ENCODE results near the gene APLNR. TPM values are rescaled to one million over a fixed set of nuclear protein-coding genes. Genes with fewer than 3 reads are reported as not detected.

APLNR gene
- total RNA-seq, 1 donor from 2014 or later: 48.8 TPM

- Mint-ChIP-seq H3K27ac (ENCODE audit: unreplicated experiment) (no peak overlapping the region), H3K9me3 (ENCODE audit: unreplicated experiment) (no peaks in the 10 kb centered on the region), H3K4me3 (ENCODE audit: unreplicated experiment) (no peak overlapping the region), H3K4me1 (ENCODE audit: unreplicated experiment) (peaks cover 47% of the 10 kb centered on the region), H3K27me3 (ENCODE audit: unreplicated experiment) (peaks cover 6% of the 10 kb centered on the region), H3K36me3 (ENCODE audit: low read depth, unreplicated experiment) (peaks cover 24% of the 10 kb centered on the region)
- no peak for DNase-seq (ENCODE audit: low spot score)
- TF ChIP-seq CTCF (IDR thresholded peaks at IDR 0.05; ENCODE audit: unreplicated experiment): no peak
Observed at GRCh38 chr11:57190548-57190947, 46.5 kb downstream of the APLNR start.

Other genes with a start within 250 kb of the APLNR start
- gene OR5AK2, start 248.3 kb downstream of the APLNR start, total RNA-seq (ENCODE audit: unreplicated experiment): not detected
- gene LRRC55, start 55.3 kb downstream of the APLNR start, total RNA-seq (ENCODE audit: unreplicated experiment): 4.7 TPM
- 122 TPM for gene TNKS1BP1, start 87.7 kb upstream of the APLNR start, total RNA-seq (ENCODE audit: unreplicated experiment)
- gene SSRP1, start 98.6 kb upstream of the APLNR start, total RNA-seq (ENCODE audit: unreplicated experiment): 134 TPM
- gene P2RX3, start 101.1 kb upstream of the APLNR start, total RNA-seq (ENCODE audit: unreplicated experiment): 0.23 TPM
- not detected for gene PRG3, start 143.9 kb upstream of the APLNR start, total RNA-seq (ENCODE audit: unreplicated experiment)
- gene PRG2, start 153.4 kb upstream of the APLNR start, total RNA-seq (ENCODE audit: unreplicated experiment): not detected
- 17.5 TPM for gene SLC43A3, start 189.9 kb upstream of the APLNR start, total RNA-seq (ENCODE audit: unreplicated experiment)
- gene RTN4RL2, start 223.3 kb upstream of the APLNR start, total RNA-seq (ENCODE audit: unreplicated experiment): 0.62 TPM